PC-3 (cell line): ENCODE results near the gene TEKTIP1.

Source experiments
- CTCF ChIP-seq: fragments of 300-600 bp; sonication (generic); conservative IDR thresholded peaks from 2 replicates; pipeline ENCODE4 v1.5.1; 2017; ENCODE audit warnings: antibody characterized with exemption, low read depth, mild to moderate bottlenecking, low read length
- EZH2 ChIP-seq: fragments of 300-600 bp; sonication (generic); IDR thresholded peaks from one replicate; pipeline ENCODE4 v1.6.1; 2017; ENCODE audit warnings: antibody characterized with exemption, mild to moderate bottlenecking, low read length; ENCODE audit not compliant: unreplicated experiment
- EZH2phosphoT487 ChIP-seq: fragments of 300-600 bp; sonication (generic); IDR thresholded peaks from 2 replicates; pipeline ENCODE4 v1.6.1; 2018; ENCODE audit warnings: mild to moderate bottlenecking, antibody characterized with exemption, low read length, borderline replicate concordance

DNA sequence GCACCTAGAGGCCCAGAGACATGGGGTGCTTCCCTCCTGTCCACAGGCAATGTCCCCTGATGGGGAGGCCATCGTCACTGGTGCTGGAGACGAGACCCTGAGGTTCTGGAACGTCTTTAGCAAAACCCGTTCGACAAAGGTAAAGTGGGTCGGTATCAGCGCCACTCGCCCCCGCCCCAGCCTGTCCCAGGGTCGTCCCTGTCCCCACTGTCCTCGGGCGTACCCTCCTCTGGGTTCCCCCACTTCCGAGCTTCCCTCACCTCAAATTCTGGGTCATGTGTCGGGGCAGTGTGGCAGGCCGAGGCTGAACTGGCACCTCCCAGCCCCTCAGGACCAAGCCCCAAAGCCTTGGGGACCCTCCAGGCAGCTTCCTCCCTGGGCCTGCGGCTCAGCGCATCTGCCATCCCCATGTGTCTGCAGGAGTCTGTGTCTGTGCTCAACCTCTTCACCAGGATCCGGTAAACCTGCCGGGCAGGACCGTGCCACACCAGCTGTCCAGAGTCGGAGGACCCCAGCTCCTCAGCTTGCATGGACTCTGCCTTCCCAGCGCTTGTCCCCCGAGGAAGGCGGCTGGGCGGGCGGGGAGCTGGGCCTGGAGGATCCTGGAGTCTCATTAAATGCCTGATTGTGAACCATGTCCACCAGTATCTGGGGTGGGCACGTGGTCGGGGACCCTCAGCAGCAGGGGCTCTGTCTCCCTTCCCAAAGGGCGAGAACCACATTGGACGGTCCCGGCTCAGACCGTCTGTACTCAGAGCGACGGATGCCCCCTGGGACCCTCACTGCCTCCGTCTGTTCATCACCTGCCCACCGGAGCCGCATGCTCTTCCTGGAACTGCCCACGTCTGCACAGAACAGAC, 4.4 kb upstream of the TEKTIP1 start:
- TF ChIP-seq CTCF (no peak), EZH2phosphoT487 (no peak), EZH2 (no peak)
